B cell (primary cell): ENCODE results near the gene RAB11FIP3. TPM values are rescaled to one million over a fixed set of nuclear protein-coding genes. Genes with fewer than 3 reads are reported as not detected.

Experiments
- ATAC-seq: fragments of 200-7000 bp; cut with Tn5 transposase; one replicate; pipeline ENCODE4 v1.10.0; 2021; ENCODE audit warnings: low read depth, mild to moderate bottlenecking, moderate number of reproducible peaks, moderate library complexity
- CTCF ChIA-PET: fragments of 350-600 bp; sonication (Branson Sonifier 250); formaldehyde crosslinking; loops from one replicate; lab custom pipeline; 2021; ENCODE audit warnings: antibody characterized with exemption, inconsistent platforms; lab: Charles Lee
- POLR2A ChIA-PET: fragments of 350-600 bp; sonication (Branson Sonifier 250); formaldehyde crosslinking; loops from one replicate; lab custom pipeline; 2021; ENCODE audit warnings: antibody characterized with exemption; lab: Charles Lee
- DNase-seq: peaks from one replicate; pipeline ENCODE4 v3.0.0; 2013
- H2AFZ ChIP-seq: 2 replicates; pipeline ENCODE4 v1.6.1; 2012; ENCODE audit warnings: mild to moderate bottlenecking, low read depth, low read length; ENCODE audit not compliant: insufficient read depth, poor library complexity, severe bottlenecking
- H3K27ac ChIP-seq, 2 donors: 1 replicate in 1 of 2; 2 replicates in 1 of 2; pipeline ENCODE4 v1.5.1; 2012 to 2013; ENCODE audit warnings: low read length in 2 of 2, mild to moderate bottlenecking in 2 of 2, moderate library complexity in 1 of 2
- H3K27me3 ChIP-seq, 4 experiments: fragments of 200-600 bp in 1 of 4; sonication (generic) in 1 of 4; replicated peaks in 1 of 4; 1 replicate in 2 of 4; 2 replicates in 2 of 4; pipeline versions ENCODE4 v1.6.1 to v1.7.0; 2013 to 2016; ENCODE audit warnings: low read length in 3 of 4, mild to moderate bottlenecking in 2 of 4, mixed read lengths in 1 of 4, moderate library complexity in 1 of 4; ENCODE audit not compliant: insufficient read depth in 4 of 4, control insufficient read depth in 3 of 4; ENCODE audit errors: control extremely low read depth in 1 of 4
- H3K36me3 ChIP-seq, 2 experiments: replicated peaks in 1 of 2; 1 replicate in 1 of 2; 2 replicates in 1 of 2; pipeline versions ENCODE4 v1.6.1 to v1.7.1; 2013; ENCODE audit warnings: low read length in 1 of 2; ENCODE audit not compliant: insufficient read depth in 2 of 2, control insufficient read depth in 1 of 2; ENCODE audit errors: control extremely low read depth in 1 of 2, extremely low read depth in 1 of 2
- H3K4me1 ChIP-seq, 2 donors: fragments of 200-600 bp in 1 of 2; sonication (generic) in 1 of 2; 1 replicate in 1 of 2; 2 replicates in 1 of 2; pipeline versions ENCODE4 v1.5.1 to v1.6.1; 2013 to 2017; ENCODE audit warnings: low read length in 2 of 2; ENCODE audit not compliant: control insufficient read depth in 2 of 2, insufficient read depth in 2 of 2
- H3K4me2 ChIP-seq: replicated peaks from 2 replicates; pipeline ENCODE3; 2012; ENCODE audit warnings: mild to moderate bottlenecking, low read depth, low read length; ENCODE audit not compliant: poor library complexity, severe bottlenecking
- H3K4me3 ChIP-seq, 5 experiments: fragments of 200-600 bp in 1 of 5; sonication (generic) in 1 of 5; 1 replicate in 3 of 5; 2 replicates in 2 of 5; pipeline versions ENCODE4 v1.5.1 to v1.7.0; 2011 to 2016; ENCODE audit warnings: low read length in 4 of 5, mild to moderate bottlenecking in 4 of 5, low read depth in 2 of 5, control low read depth in 1 of 5, moderate library complexity in 1 of 5; ENCODE audit not compliant: insufficient read depth in 1 of 5; ENCODE audit errors: control extremely low read depth in 1 of 5, extremely low read depth in 1 of 5
- H3K79me2 ChIP-seq: fragments of 200-600 bp; sonication (generic); one replicate; pipeline ENCODE4 v1.6.0; 2016; ENCODE audit warnings: low read length; ENCODE audit not compliant: control insufficient read depth, insufficient read depth
- H3K9ac ChIP-seq: fragments of 200-600 bp; sonication (generic); 2 replicates; pipeline ENCODE4 v1.6.1; 2017; ENCODE audit warnings: mild to moderate bottlenecking, low read length, moderate library complexity
- H3K9me3 ChIP-seq, 3 donors: one replicate each; pipeline versions ENCODE4 v1.6.1 to v1.7.1; 2013; ENCODE audit warnings: low read length in 2 of 3; ENCODE audit not compliant: control insufficient read depth in 2 of 3, insufficient read depth in 1 of 3; ENCODE audit errors: control extremely low read depth in 1 of 3
- H4K20me1 ChIP-seq: 2 replicates; pipeline ENCODE4 v1.6.0; 2012; ENCODE audit warnings: mild to moderate bottlenecking, low read length; ENCODE audit not compliant: insufficient read depth, control insufficient read depth, poor library complexity, severe bottlenecking
- H3K27ac Mint-ChIP-seq: one replicate; pipeline ENCODE4 v1.8.0; 2021; ENCODE audit warnings: mixed read lengths
- H3K27me3 Mint-ChIP-seq: one replicate; pipeline ENCODE4 v1.8.0; 2021; ENCODE audit warnings: mixed read lengths
- H3K4me1 Mint-ChIP-seq: one replicate; pipeline ENCODE4 v1.8.0; 2021; ENCODE audit warnings: mixed read lengths
- H3K4me3 Mint-ChIP-seq: one replicate; pipeline ENCODE4 v1.8.0; 2021; ENCODE audit warnings: mixed read lengths
- H3K9me3 Mint-ChIP-seq: one replicate; pipeline ENCODE4 v1.8.0; 2022; ENCODE audit warnings: mixed read lengths; ENCODE audit not compliant: insufficient read depth
- CTCF ChIP-seq: fragments of 200-600 bp; IDR thresholded peaks from one replicate; pipeline ENCODE4 v1.8.0; 2022; ENCODE audit warnings: antibody characterized with exemption, mild to moderate bottlenecking
- EZH2 ChIP-seq: IDR thresholded peaks from 2 replicates; pipeline ENCODE4 v1.6.1; 2012; ENCODE audit warnings: borderline replicate concordance, low read depth, mild to moderate bottlenecking, moderate library complexity, low read length; ENCODE audit not compliant: insufficient read depth, poor library complexity, severe bottlenecking
- WGBS: methylation state at CpG from one replicate; pipeline ENCODE4 v1.1.5; 2013; ENCODE audit warnings: missing lambda C conversion rate; ENCODE audit not compliant: insufficient coverage; 5-methylcytosine and 5-hydroxymethylcytosine counted together
- intact Hi-C: fragments of 100-400 bp; cut with micrococcal nuclease; formaldehyde crosslinking; loops from one replicate; pipeline ENCODE4 v1.10.0; 2022
- polyA plus RNA-seq: library from polyadenylated mRNA; depleted of rRNA; stranded (reverse); fragments of >200 nt; gene quantifications from 2 replicates; pipeline ENCODE4 v1.2.3, GENCODE V29; 2012
- total RNA-seq, 2 donors: library from RNA; stranded (reverse); fragments of 120-200 nt in 1 of 2; gene quantifications; 1 replicate in 1 of 2; 2 replicates in 1 of 2; pipeline versions ENCODE4 v1.2.3 to v1.2.4, GENCODE V29; 2013 to 2022

The RAB11FIP3 gene
- total and polyA plus RNA-seq, 2 donors (not counting 1 experiment from before 2014, with no cell fraction given) = 24.3 to 57.2 TPM

- WGBS = 92% methylated on average over 34 of the region's 35 CpGs
- Histone ChIP-seq H3K27me3 (no peaks in the 10 kb centered on the region), H3K9me3 (peaks cover 0 to 2% (median 0%) of the 10 kb centered on the region in 3 donors), H4K20me1 (peaks cover 5% of the 10 kb centered on the region), H2AFZ (no peak overlapping the region), H3K9ac (no peak overlapping the region), H3K4me3 (no peak overlapping the region), H3K36me3 (no peaks in the 10 kb centered on the region), H3K4me1 (peaks cover 0 to 7% of the 10 kb centered on the region in 2 donors), H3K27ac (no peak overlapping the region), H3K79me2 (no peaks in the 10 kb centered on the region), H3K4me2 (no peak overlapping the region)
- intact Hi-C loops = no loop called here
- Mint-ChIP-seq H3K4me1 (peaks cover 5% of the 10 kb centered on the region), H3K4me3 (no peak overlapping the region), H3K27ac (no peak overlapping the region), H3K9me3 (no peaks in the 10 kb centered on the region), H3K27me3 (no peaks in the 10 kb centered on the region)
- DNase-seq (no peak), ATAC-seq (no peak)
- POLR2A ChIA-PET = interaction anchor here (0.5 kb wide), 1 partner anchor 12 kb away, joined by 7 read pairs; no protein-coding TSS in a partner anchor
- TF ChIP-seq EZH2 = no peak
- no peak for TF ChIP-seq CTCF
- CTCF ChIA-PET = no interaction called here
Measured at GRCh38 chr16:519841-520687, 94.6 kb downstream of the RAB11FIP3 start.

- TF ChIP-seq EZH2 (no peak), CTCF (no peak)
- peaks cover 11% of the 10 kb centered on the region for H3K4me1 Mint-ChIP-seq
- no peak overlapping the region for H3K4me2 ChIP-seq
- POLR2A ChIA-PET = interaction anchor here (0.5 kb wide), 1 partner anchor 11 kb away, joined by 7 read pairs; no protein-coding TSS in a partner anchor
- ATAC-seq = no peak
- DNase-seq = no peak
- CTCF ChIA-PET = no interaction called here
- H3K27ac Mint-ChIP-seq = no peak overlapping the region
- no peaks in the 10 kb centered on the region for H3K27me3 Mint-ChIP-seq
- 94% methylated on average over 13 of the region's 13 CpGs for WGBS
- intact Hi-C loops = no loop called here
- no peak overlapping the region for H3K27ac ChIP-seq
- peaks cover 0 to 2% (median 0%) of the 10 kb centered on the region in 3 donors for H3K9me3 ChIP-seq
- no peaks in the 10 kb centered on the region for H3K9me3 Mint-ChIP-seq
- H3K4me1 ChIP-seq = peaks cover 3 to 15% of the 10 kb centered on the region in 2 donors
- peaks cover under 1% of the 10 kb centered on the region for H3K79me2 ChIP-seq
- no peak overlapping the region for H3K9ac ChIP-seq
- no peaks in the 10 kb centered on the region for H3K36me3 ChIP-seq
- no peaks in the 10 kb centered on the region for H3K27me3 ChIP-seq
- peaks cover 12% of the 10 kb centered on the region for H4K20me1 ChIP-seq
- H2AFZ ChIP-seq = no peak overlapping the region
- no peak overlapping the region for H3K4me3 Mint-ChIP-seq
- no peak overlapping the region for H3K4me3 ChIP-seq
Measured at GRCh38 chr16:520847-521246, 95.4 kb downstream of the RAB11FIP3 start.
